Glomerular endothelial cell (primary cell): ENCODE measurements around the gene EGFLAM. TPM values are rescaled to one million over a fixed set of nuclear protein-coding genes. Genes with fewer than 3 reads are reported as not detected.

Source experiments
- DNase-seq: peaks from one replicate; pipeline ENCODE4 v3.0.0-alpha.2; 2011; ENCODE audit warnings: low read depth, low spot score; ENCODE audit errors: extremely low read depth
- total RNA-seq: library from RNA; depleted of rRNA; stranded (reverse); fragments of >200 nt; gene quantifications from 2 replicates; pipeline ENCODE4 v1.2.3, GENCODE V29; 2015

EGFLAM gene
- total RNA-seq, 1 donor from 2014 or later: 1.2 TPM

DNA sequence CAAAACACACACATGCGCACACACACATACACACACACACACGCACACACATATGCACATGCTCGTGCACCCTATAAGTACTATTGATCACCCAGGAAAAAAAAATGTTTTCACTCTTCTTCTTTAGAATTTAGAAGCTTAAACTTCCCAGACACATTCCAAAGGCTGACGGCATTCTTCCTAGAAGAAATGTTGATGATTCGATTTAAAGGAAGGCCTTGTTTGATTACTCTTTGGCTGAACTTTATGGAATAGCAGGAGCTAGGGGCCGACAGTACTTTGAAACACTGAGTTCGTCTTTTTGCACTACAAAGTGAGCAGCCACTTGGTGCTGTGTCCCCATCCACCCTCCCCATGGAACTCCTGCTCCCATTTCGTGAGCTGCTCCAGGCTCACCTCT lies 113.2 kb downstream of the EGFLAM start:
- no peak for DNase-seq

DNA sequence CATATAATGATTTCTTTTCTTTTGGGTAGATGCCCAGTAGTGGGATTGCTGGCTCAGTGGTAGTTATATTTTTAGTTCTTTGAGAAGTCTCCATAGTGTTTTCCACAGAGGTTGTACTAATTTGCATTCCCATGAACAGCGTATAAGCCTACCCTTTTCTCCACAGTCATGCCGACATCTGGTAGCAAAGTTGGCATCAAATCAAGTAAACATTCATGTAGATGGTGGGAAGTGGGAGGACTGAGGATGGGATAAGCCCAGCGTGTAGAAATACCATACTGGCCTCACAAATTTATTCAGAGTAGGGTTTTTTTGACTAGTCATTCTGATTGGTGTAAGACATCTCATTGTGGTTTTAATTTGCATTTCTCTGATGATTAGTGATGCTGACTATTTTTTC lies 115.4 kb downstream of the EGFLAM start:
- no peak for DNase-seq

DNA sequence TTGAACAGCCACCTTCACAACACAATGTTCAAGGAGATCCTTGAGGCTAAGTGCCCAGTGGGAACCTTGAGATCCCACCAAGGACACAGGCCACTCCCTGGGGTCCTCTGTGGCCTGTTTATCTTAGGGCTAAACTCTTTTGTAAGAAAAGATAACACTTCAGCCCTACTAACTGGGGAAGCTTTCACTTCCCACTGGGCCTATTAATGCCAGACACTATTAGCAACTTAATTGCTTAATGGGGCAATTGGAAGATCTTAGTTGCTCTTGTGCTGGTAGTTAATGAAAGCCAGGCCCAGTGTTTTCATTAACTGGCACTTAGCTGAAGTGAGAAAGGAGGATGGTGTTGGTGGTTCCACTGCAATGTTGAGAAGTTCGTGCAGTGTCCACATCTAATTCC lies 117.1 kb downstream of the EGFLAM start:
- no peak for DNase-seq

DNA sequence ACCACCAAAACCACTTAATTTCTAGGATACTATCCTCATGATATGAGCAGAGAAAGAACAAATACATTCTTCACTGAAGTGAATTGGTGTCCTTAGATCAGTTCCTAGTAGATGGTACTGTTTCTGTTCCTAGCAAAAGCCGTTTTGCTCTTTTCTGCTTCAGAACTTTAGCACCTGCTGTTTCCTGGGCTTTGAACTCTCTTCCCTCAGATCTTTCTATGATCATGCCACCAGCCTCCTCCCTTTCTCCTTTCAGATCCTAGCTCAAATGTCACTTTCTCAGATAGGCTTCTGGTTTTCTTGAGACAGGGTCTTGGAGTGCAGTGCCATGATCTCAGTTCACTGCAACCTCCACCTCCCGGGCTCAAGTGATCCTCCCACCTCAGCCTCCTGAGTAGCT lies 118.0 kb downstream of the EGFLAM start:
- DNase-seq: no peak

DNA sequence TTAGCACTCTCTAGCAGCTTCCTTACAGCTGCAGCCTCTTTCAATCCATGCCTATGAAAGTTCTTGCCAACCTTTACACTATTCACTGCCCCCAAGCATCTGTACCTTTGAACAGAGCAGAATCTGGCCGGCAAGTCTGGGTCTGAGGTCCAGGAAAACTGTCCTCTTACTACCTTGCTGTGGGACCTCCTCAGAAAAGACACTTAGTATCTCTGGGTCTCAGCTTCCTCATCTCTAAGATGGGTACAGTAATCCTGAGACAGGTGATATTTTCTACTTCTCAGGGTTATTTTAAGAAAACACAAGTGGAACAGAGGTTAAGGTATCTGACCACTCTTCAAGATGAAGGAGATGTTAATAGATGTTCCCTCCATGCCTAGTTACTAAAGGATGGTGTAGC lies 120.2 kb downstream of the EGFLAM start:
- no peak for DNase-seq

DNA sequence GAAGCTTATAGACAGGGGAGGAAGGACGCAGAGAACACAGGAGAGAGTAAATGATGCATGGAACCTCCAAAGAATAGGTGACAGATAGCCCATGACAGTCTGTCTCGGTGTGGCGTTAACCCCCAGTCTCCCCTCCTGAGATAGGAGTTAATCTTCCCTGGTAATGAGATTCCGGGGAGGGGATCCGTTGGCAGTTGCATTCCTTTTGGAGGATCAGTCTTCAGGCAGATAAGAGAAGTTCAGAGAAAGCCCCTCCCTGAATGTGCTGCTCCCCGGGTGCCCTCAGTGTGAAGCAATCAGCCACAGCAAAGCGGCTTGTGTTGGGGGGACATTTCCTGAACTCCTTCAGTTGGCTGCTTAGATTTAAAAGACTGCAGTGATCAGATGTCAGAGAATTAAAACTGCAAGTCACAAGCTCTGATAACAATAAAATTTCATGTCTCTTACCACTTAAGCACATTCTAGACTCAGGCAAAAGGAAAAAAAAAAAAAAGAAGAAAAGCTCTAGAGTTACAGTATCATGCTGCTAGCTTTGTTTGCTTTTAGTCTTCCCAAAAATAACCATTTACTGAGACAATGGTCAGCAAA lies 121.1 kb downstream of the EGFLAM start:
- DNase-seq: no peak

DNA sequence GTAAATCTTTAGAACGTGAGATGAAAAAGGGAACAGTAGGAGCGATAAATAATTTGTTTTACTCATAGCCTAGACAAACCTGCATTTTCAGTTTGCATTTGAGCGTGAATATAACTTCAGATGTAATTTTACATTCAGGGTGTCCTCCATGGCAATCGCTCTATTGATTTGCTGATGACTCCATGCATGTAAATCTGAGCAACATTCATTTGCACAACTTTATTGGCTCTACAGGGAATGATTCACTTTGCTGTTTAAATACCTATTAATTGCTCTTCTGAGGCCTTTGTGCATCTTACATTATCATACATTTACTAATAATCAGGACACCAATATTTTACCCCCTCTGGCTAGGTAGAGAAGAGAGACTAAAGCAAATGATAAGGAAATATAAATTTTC lies 122.2 kb downstream of the EGFLAM start:
- no peak for DNase-seq

DNA sequence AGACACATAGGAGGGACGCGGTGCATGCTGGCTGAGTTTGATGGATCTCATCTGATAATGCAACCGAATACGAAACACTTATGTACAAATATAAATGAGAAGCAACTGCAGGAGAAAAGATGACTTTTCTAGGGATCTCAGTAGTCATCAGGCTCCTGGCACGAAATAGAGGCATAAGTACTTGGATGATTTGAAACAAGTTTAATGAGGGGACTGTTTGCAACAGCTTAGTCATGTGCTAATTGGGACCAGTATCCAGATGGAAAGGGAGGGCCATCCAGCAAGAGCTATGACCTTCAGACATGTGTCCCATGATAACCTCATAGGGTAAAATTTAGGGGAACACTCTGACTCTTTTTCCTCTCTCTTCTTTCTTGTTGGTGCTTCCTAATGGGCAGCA lies 123.0 kb downstream of the EGFLAM start:
- no peak for DNase-seq

DNA sequence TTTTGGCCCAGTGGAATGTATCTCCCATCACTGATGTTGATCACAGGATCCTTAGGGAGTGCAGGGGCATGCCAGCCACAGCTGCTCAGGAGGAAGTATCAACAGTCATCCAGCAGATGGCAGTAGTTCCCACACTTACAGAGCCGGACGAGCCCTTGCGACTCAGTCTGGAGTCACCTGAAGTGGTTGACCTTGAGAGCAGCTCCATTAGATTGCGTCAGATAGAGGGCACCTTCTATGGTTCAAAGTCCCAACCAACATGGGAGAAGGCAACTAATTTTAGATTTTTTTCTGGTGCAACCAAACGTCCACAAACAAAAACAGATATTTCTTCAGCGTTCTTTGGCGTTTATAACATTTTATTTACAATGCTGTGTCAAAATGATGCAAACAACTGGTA lies 124.5 kb downstream of the EGFLAM start:
- peak; percentile 50 for DNase-seq

DNA sequence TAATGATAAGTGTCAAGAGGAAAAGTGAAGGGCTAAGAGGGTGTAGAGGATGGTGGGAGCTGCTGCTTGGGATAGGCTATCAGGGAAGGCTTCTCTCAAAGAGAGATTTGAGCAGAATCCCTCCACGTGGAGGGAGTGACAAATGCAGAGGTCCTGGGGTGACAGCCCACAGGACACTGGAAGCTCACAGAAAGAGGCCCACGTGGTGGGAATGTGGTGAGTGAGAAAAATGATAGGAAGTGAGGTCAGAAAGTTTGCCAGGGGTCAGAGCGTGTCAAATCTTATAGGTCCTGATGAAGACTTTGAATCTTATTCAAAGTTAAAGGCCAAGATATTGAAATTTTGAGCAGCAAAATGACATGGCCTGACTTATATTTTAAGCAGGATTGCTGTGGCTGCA lies 125.3 kb downstream of the EGFLAM start:
- DNase-seq: no peak

DNA sequence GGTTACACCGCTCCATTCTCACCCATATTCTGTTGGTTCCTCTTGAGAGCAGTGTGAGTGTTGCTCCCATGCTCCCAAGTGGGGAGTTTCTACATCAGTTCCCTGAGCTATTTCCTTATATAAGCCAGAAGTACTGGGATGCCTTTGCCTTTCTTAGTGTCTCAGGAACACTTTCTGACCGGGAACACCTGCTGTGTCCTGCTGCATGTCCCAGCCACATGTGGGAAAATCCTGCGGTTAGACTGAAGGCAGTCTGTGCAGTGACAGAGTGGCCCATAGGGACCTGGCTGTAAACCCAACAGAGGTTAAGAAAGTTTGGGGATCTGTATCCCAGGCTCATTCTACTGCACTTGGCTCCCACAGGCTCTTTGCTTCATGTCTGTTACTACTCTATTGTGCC lies 126.0 kb downstream of the EGFLAM start:
- no peak for DNase-seq

DNA sequence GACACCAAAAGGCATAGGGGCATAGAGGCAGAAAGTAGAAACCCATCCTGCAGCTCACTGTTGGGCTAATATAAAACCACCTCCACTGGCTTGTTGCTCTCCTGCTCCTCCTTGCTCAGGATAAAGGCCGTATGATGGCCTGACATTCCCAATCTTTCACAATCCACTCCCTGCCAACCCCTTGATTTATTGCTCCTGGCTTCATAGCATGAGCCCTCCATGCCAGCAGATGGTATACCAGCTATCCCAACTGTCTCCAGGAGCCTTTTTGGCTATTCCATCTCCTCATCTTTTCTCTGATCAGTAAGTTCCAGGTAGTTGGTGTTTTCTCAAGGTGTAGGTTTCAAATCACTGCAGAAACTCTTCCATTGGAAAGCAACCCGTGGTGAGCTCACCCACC lies 128.8 kb downstream of the EGFLAM start:
- DNase-seq: no peak

DNA sequence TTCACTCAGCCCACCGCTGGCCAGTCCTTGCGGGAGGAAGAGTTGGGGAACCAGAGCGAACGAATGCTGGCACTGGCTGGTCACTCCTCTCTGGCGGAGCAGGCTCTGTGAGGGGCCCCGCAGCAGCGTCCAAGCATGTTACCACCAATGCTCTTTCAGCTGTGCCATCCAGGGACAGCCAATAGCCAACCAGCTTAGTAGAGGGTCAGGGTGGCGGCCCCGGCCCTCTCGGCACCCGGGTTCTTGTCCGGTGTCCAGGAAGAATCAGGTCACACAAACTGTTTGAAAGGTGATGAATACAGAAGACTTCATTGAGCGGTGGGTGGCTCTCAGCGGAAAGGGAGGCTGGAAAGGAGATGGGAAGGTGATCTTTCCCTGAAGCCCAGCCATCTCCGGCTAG lies 135.3 kb downstream of the EGFLAM start:
- no peak for DNase-seq

DNA sequence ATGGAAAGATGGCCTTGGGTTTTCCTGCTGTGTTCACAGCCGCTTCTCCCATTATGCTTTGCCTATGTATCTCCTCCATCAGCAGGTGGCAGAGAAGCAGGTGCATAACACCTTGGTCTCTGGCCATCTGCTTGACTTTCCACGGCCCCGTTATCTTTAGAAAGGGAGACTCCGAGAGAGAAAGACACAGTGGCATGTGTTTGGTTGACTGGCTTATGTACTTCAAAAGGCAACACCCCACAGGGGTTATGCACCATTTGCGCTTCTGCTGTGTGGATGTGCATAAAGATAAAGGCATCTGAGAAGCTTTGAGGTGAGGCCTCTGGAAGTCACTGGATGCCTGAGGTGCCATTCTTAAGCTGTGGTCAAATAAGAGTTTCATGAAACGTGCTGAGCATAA lies 138.4 kb downstream of the EGFLAM start:
- no peak for DNase-seq

DNA sequence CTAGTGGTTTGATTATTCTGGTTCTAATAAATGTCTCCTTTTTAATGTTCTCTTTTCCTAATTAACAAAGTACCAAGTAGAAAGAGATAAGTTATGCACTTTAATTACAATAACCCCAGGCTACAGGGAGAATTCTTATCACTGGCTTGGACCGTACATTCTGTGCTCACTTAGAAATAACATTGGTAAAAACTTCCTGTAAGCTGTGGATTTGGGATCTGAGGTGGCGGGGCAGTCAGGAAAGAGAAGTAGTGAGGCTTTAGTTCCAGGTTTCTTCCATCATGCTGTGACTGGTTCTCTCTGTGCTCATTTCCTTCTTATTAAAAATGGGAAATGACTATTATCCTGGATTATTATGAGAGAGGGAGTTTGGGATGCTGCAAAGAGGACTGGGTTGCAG lies 142.0 kb downstream of the EGFLAM start:
- no peak for DNase-seq

DNA sequence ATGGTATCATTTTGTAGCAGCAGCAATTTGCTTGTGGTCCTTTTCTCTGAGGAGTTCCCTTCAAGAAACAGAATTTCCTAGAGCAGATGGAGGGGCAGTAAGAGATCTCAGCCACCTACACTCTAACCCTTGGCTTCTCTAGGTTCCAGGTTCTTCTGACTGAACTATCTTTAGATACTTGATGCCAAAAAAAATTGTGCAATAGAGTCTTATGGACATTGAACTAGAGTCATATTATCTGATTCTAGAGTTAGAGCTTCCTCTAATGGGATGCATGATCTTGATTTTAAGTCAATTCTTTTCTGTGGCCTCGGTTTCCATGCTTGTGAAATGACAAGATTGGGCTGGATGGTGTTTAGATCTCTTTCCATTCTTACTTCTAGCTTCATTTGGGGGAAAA lies 142.8 kb downstream of the EGFLAM start:
- DNase-seq: no peak

DNA sequence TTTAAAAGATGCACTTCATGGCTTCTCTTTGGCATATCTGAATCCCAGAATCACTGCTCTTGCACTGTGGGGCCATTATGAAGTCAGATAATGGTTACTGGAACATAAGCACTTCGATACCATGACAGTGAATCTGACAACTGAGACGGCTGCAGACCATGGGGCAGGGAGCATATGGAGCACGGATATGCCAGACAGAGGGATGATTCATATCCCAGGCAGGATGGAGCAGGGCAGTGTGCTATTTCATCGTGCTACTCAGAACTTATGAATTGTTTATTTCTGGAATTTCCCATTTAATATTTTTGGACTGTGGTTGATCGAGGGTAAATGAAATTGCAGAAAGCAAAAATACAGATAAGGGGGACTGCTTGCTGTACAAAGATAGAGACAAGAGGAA lies 145.0 kb downstream of the EGFLAM start:
- no peak for DNase-seq

DNA sequence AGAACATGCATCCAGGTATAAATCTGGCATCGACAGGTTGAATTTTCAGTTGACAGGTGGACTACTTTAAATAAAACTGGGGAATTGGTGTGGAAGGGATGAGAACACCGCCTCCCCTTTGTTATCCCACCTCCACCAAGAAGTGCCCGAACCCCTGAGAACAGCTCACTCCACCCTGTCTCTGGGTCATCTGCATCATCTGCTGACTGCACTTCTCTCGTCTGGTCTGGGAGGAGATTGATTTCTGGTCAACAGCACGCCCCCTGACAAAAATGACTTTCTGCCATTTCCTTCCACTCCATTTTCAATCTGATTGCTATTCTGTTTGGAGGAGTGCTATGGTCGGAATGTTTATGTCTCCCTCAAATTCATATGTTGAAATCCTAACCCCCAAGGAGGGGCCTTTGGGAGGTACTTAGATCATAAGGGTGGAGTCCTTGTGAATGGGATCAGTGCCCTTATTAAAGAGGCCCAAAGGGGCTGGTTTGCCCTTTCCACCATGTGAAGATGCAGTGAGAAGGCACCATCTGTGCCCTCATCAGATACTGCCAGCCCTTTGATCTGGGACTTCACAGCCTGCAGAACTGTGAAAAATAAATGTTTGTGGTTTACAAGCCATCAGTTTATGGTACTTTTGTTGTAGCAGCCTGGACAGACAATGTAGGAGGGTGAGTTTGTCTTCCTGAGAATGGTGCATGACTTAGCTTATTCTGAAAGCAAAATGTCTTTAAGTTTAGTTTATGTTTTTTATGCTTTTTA lies 145.7 kb downstream of the EGFLAM start:
- no peak for DNase-seq

DNA sequence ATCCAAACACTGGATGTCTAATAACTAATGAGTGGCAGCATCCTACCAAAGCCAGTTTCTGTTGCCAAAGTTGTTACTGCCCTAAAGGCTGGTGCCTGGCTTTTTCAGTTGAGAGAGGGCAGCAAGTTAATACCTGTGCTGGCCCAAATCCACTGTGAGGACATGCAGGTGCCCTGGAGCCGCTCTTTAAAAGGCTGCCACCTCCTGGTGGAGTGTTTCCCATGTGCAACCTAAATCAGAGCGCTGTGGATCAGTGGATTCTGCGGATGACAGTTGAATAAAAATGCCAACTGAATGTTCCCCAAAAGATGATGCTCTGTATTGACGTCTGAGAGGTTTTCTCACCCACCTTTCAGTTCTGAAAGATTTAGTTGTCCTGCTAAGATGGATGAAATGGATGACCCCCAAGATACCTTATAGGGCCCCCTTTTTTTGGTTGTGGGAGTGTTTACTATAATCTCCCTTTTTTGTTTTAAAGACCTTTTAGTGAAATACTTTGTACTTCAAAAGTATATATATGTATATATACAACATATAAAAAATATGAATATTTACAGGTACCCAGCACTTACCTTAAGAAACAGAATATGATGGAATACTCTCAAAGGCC lies 146.4 kb downstream of the EGFLAM start:
- DNase-seq: no peak

DNA sequence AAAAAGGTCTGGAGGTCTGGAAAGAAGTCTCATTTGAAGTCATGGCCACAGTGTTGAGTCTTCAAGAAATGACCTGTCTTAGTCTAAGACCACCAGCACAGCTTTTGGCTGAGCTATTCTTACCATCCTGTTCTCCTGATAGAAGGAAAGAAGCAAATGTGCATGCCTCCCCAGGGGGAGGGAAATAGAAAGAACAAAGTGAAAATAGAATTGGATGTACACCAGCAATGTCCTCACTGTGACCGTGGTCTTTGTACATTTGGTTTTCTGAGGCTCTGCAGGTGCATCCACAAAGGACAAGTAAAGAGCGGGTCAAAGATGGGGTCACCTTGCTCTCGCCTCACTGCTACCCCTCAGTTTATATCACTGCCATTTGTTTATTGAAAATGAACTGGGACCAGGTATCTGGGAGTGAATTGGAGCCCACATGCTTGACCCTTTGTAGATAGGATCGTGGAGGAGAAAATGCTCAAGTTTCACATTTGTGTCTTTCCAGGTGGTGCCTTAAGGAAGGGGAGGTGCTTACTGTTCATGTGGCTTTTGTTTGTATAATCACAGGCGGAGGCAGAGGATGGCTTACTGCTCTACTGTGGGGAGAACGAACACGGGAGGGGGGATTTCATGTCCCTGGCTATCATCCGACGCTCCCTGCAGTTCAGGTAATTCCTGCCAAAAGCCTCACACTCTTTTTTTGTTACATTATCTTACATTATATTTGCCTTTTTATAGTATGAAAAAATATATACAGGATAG lies 150.3 kb downstream of the EGFLAM start:
- DNase-seq: no peak

DNA sequence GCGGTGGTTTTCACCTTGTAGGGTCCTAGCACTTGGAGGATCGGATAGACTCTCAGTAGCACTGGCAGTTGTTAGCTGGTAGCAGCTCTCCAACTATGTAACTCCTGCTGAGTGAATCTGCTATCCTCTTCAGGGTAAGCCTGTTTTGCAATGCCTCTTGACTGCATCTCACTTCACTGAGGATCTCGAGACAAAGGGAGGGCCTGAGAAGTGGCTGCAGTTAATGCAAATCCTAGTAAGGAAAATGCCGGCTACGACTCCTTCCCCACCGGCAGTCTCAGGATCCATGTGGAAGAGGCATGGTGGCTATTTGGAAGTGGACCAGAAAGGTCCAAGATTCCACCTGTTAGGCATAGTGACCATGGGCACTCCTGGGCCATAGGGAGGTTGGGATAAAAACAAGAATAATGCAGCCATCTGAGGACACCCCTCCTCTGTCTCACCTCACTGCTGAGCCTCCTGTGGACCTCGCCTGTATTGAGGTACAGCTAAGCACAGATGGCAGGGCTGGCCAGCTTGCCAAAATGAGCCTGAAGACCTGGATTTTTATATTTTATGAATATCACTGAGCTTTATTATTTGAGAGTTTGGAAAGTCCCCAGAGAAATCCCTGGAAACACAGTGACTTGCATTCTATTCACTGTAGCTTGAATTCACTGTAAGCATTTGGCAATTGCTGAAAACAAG lies 152.1 kb downstream of the EGFLAM start:
- DNase-seq: no peak
